ENCODE data around the gene METTL23.

- TF ChIP-seq CTCF (IDR thresholded peaks at IDR 0.05), result no peak
- TF ChIP-seq POLR2A (IDR thresholded peaks at IDR 0.05; ENCODE audit: low read depth), result no peak
- no peak for TF ChIP-seq POLR2AphosphoS5 (IDR thresholded peaks at IDR 0.05)
- no peak for TF ChIP-seq EP300 (IDR thresholded peaks at IDR 0.05)
Observed at GRCh38 chr17:76685846-76686245, 40.8 kb upstream of the METTL23 start.

All from esophagus muscularis mucosa (tissue), 4 donors.